NCI-H82 (cell line): ENCODE measurements around the gene OR52A1.
"Not testable (repeated sequence)": the region's sequence is repeated elsewhere in the genome, so short reads cannot be mapped to it uniquely, and the experiment has no call there.

Source experiments
- DNase-seq: peaks from one replicate; lab custom pipeline; 2025; lab: John Stamatoyannopoulos, UW

OR52A1 gene

GRCh38 chr11:5154657-5155056, at the start of gene OR52A1:
OR52A1 (minus strand) TSS chr11:5154757; CDS start chr11:5152369, 2,388 bp downstream.
- DNase-seq = no peak

GRCh38 chr11:5203366-5203765, 48.8 kb upstream of the OR52A1 start:
- no peak for DNase-seq

- no peak for DNase-seq
These were observed 46.0 kb upstream of the OR52A1 start, which contains the start of gene OR51V1 for GRCh38 chr11:5200582-5200981. OR51V1 (minus strand) TSS chr11:5200682; CDS start chr11:5200682, 0 bp downstream.

GRCh38 chr11:5198285-5198684, 43.7 kb upstream of the OR52A1 start:
- DNase-seq = no peak

GRCh38 chr11:5197536-5197935, 43.0 kb upstream of the OR52A1 start:
- DNase-seq = no peak

- DNase-seq = no peak
These were observed 42.2 kb upstream of the OR52A1 start for GRCh38 chr11:5196731-5197130.

- DNase-seq = peak; percentile 4
These were observed 41.5 kb upstream of the OR52A1 start for GRCh38 chr11:5196067-5196466.

GRCh38 chr11:5192738-5193137, 38.2 kb upstream of the OR52A1 start:
- no peak for DNase-seq

GRCh38 chr11:5188201-5188600, 33.6 kb upstream of the OR52A1 start:
- DNase-seq = no peak

GRCh38 chr11:5178046-5178837, 23.7 kb upstream of the OR52A1 start:
- DNase-seq = no peak

GRCh38 chr11:5174934-5175333, 20.4 kb upstream of the OR52A1 start:
- DNase-seq = no peak

- no peak for DNase-seq
These were observed 17.3 kb upstream of the OR52A1 start for GRCh38 chr11:5171856-5172255.

- DNase-seq = not testable (repeated sequence)
These were observed 11.3 kb upstream of the OR52A1 start for GRCh38 chr11:5165898-5166297.

GRCh38 chr11:5164807-5165206, 10.2 kb upstream of the OR52A1 start:
- not testable (repeated sequence) for DNase-seq

GRCh38 chr11:5161045-5161444, 6.5 kb upstream of the OR52A1 start:
- DNase-seq = not testable (repeated sequence)

GRCh38 chr11:5160217-5160616, 5.7 kb upstream of the OR52A1 start:
- DNase-seq = not testable (repeated sequence)

GRCh38 chr11:5159806-5160205, 5.2 kb upstream of the OR52A1 start:
- DNase-seq = no peak

- DNase-seq = no peak
These were observed 754 bp downstream of the OR52A1 start for GRCh38 chr11:5153574-5154431.

GRCh38 chr11:5151713-5152153, 2.8 kb downstream of the OR52A1 start:
- DNase-seq = no peak

- DNase-seq = not testable (repeated sequence)
These were observed 10.4 kb downstream of the OR52A1 start for GRCh38 chr11:5144206-5144605.

- DNase-seq = no peak
These were observed 16.6 kb downstream of the OR52A1 start, which contains the start of gene OR52A5 for GRCh38 chr11:5137996-5138395. OR52A5 (minus strand) TSS chr11:5138356; CDS start chr11:5132642, 5,714 bp downstream.

GRCh38 chr11:5137014-5137413, 17.5 kb downstream of the OR52A1 start:
- no peak for DNase-seq

GRCh38 chr11:5136261-5136660, 18.3 kb downstream of the OR52A1 start:
- DNase-seq = no peak
